ENCODE results near the gene CNR2.

- TF ChIP-seq, protein P1, sequence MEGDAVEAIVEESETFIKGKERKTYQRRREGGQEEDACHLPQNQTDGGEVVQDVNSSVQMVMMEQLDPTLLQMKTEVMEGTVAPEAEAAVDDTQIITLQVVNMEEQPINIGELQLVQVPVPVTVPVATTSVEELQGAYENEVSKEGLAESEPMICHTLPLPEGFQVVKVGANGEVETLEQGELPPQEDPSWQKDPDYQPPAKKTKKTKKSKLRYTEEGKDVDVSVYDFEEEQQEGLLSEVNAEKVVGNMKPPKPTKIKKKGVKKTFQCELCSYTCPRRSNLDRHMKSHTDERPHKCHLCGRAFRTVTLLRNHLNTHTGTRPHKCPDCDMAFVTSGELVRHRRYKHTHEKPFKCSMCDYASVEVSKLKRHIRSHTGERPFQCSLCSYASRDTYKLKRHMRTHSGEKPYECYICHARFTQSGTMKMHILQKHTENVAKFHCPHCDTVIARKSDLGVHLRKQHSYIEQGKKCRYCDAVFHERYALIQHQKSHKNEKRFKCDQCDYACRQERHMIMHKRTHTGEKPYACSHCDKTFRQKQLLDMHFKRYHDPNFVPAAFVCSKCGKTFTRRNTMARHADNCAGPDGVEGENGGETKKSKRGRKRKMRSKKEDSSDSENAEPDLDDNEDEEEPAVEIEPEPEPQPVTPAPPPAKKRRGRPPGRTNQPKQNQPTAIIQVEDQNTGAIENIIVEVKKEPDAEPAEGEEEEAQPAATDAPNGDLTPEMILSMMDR (IDR thresholded peaks at IDR 0.05): no peak
- TF ChIP-seq, protein P2, sequence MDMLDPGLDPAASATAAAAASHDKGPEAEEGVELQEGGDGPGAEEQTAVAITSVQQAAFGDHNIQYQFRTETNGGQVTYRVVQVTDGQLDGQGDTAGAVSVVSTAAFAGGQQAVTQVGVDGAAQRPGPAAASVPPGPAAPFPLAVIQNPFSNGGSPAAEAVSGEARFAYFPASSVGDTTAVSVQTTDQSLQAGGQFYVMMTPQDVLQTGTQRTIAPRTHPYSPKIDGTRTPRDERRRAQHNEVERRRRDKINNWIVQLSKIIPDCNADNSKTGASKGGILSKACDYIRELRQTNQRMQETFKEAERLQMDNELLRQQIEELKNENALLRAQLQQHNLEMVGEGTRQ (IDR thresholded peaks at IDR 0.05): no peak
- no peak for TF ChIP-seq POLR2A (IDR thresholded peaks at IDR 0.05; ENCODE audit: low read length)
- TF ChIP-seq NPAS2 (CRISPR knock-in tag; IDR thresholded peaks at IDR 0.05; ENCODE audit: borderline replicate concordance): no peak
- TF ChIP-seq ESRRA (IDR thresholded peaks at IDR 0.05; ENCODE audit: borderline replicate concordance, low read length): no peak
- TF ChIP-seq, protein P3, sequence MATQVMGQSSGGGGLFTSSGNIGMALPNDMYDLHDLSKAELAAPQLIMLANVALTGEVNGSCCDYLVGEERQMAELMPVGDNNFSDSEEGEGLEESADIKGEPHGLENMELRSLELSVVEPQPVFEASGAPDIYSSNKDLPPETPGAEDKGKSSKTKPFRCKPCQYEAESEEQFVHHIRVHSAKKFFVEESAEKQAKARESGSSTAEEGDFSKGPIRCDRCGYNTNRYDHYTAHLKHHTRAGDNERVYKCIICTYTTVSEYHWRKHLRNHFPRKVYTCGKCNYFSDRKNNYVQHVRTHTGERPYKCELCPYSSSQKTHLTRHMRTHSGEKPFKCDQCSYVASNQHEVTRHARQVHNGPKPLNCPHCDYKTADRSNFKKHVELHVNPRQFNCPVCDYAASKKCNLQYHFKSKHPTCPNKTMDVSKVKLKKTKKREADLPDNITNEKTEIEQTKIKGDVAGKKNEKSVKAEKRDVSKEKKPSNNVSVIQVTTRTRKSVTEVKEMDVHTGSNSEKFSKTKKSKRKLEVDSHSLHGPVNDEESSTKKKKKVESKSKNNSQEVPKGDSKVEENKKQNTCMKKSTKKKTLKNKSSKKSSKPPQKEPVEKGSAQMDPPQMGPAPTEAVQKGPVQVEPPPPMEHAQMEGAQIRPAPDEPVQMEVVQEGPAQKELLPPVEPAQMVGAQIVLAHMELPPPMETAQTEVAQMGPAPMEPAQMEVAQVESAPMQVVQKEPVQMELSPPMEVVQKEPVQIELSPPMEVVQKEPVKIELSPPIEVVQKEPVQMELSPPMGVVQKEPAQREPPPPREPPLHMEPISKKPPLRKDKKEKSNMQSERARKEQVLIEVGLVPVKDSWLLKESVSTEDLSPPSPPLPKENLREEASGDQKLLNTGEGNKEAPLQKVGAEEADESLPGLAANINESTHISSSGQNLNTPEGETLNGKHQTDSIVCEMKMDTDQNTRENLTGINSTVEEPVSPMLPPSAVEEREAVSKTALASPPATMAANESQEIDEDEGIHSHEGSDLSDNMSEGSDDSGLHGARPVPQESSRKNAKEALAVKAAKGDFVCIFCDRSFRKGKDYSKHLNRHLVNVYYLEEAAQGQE (IDR thresholded peaks at IDR 0.05): no peak
- no peak for TF ChIP-seq HDAC2 (IDR thresholded peaks at IDR 0.05)
- TF ChIP-seq MYC (IDR thresholded peaks at IDR 0.05; ENCODE audit: borderline replicate concordance, low read length): no peak
- TF ChIP-seq RFX5 (IDR thresholded peaks at IDR 0.05): no peak
- no peak for TF ChIP-seq TFCP2L1 (CRISPR knock-in tag; IDR thresholded peaks at IDR 0.05)
Measured at GRCh38 chr1:23922321-23922943, 9.3 kb upstream of the CNR2 start.

All from A549 (cell line).